NB4 (cell line): ENCODE data around the gene TLE3.

Source experiments
- DNase-seq: peaks from one replicate; pipeline ENCODE4 v3.0.0; 2010; ENCODE audit warnings: low read depth
- H3K4me3 ChIP-seq: one replicate; pipeline ENCODE4 v1.5.1; 2011; ENCODE audit warnings: mild to moderate bottlenecking, low read depth, low read length, moderate library complexity
- MAX ChIP-seq: IDR thresholded peaks from 2 replicates; pipeline ENCODE4 v1.6.1; 2011; ENCODE audit warnings: low read depth, low read length
- MYC ChIP-seq: IDR thresholded peaks from 2 replicates; pipeline ENCODE4 v1.6.1; 2011; ENCODE audit warnings: low read depth, low read length
- POLR2A ChIP-seq: IDR thresholded peaks from 2 replicates; pipeline ENCODE4 v1.6.1; 2011; ENCODE audit warnings: mild to moderate bottlenecking; ENCODE audit not compliant: insufficient read length; ENCODE audit errors: extremely low read depth
- TF ChIP-seq, protein P1 (sequence below): IDR thresholded peaks from one replicate; pipeline ENCODE4 v1.5.1; 2012; ENCODE audit warnings: low read depth, low read length

TLE3 gene

DNA sequence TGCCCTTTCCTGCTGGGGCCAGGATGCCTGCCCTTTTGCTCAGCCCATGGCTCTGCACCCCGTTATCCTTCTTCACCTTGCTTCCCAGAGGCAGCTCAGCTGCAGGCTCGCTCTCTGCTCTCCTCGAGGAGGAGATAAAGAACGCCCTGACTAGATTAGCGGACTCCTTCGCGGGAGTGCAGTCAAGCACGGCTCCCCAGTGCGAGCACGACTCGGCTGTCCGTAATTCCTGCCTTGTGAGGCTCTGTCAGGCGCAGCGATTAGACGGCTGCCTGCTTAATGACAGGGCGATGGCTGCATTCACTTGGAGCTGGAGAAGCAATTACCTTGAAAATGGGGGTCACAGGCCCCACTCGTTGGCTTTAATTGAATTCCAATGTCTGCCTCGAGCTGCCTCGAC is 25.9 kb downstream of the TLE3 start:
- DNase-seq = no peak
- H3K4me3 ChIP-seq = no peak overlapping the region
- TF ChIP-seq POLR2A (no peak), MYC (no peak), MAX (no peak)
- TF ChIP-seq, protein P1, sequence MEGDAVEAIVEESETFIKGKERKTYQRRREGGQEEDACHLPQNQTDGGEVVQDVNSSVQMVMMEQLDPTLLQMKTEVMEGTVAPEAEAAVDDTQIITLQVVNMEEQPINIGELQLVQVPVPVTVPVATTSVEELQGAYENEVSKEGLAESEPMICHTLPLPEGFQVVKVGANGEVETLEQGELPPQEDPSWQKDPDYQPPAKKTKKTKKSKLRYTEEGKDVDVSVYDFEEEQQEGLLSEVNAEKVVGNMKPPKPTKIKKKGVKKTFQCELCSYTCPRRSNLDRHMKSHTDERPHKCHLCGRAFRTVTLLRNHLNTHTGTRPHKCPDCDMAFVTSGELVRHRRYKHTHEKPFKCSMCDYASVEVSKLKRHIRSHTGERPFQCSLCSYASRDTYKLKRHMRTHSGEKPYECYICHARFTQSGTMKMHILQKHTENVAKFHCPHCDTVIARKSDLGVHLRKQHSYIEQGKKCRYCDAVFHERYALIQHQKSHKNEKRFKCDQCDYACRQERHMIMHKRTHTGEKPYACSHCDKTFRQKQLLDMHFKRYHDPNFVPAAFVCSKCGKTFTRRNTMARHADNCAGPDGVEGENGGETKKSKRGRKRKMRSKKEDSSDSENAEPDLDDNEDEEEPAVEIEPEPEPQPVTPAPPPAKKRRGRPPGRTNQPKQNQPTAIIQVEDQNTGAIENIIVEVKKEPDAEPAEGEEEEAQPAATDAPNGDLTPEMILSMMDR = no peak

GRCh38 chr15:70069716-70070115 is 28.0 kb downstream of the TLE3 start:
- no peak for DNase-seq
- no peak overlapping the region for H3K4me3 ChIP-seq
- TF ChIP-seq POLR2A (no peak), MAX (no peak), MYC (no peak)
- TF ChIP-seq, protein P1 = no peak

DNA sequence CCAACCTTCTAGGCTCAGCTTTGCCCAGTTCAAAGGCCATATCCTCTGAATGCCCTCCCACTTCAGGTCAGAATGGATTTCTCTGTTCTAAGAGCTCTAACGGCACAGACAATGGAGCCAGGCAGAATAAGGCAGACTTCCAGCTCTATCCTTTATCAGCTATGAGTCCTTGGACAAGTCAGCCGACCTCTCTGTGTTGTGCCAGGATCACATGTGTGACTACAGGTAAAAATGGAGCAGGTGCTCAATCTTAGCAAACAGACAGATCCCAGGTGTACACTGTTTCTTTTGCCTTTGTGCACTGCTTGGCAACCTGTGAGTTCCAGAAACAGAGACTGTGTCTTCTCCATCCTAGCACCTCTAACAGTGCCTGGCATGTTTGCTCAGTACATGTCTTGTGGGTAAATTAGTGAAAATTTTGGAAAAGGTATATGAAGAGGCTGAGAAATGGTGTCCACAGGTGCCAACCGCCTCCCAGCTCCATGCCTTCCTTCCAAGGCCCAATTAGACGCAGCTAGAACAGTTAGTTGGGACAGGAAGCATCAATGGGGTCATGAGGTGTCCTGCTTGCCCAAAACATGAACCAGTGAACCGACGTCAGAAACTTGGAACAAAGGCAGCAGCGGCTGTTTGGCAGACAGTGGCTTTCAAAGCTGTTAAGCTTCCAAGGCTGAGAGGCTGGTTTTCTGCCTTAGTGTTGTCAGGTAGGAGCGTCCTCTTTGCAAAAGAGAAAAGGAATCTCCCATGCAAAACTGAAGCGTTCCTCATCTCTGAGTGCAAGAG is 28.7 kb downstream of the TLE3 start:
- no peak for DNase-seq
- H3K4me3 ChIP-seq = no peak overlapping the region
- TF ChIP-seq MAX (no peak), POLR2A (no peak)

GRCh38 chr15:70067681-70068080 is 30.0 kb downstream of the TLE3 start:
- no peak for TF ChIP-seq MYC
- TF ChIP-seq, protein P1 = no peak
- TF ChIP-seq POLR2A = no peak
- no peak for TF ChIP-seq MAX
- DNase-seq = no peak
- no peak overlapping the region for H3K4me3 ChIP-seq

GRCh38 chr15:70067011-70067410 is 30.7 kb downstream of the TLE3 start:
- TF ChIP-seq, protein P1 = no peak
- TF ChIP-seq POLR2A (no peak), MAX (no peak), MYC (no peak)
- DNase-seq = no peak
- H3K4me3 ChIP-seq = no peak overlapping the region

DNA sequence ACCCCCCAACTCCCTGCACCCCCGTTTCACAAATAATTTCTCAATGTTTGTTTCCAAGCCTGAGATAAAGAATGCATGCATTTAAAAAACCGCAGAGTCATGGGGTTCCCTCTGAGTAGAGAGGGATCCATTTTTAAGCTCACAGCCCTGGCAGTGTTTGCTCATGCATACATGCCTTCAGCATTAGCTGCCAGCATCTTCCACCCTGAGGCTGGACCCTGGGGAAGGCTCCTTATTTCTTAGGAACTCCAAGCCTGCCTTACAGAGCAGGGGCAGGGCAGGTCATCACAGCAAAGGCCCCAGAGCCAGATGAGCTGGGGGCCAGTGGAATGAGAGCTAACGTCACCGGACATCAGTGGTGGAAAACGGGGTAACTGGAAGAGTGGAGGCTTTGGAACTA is 31.3 kb downstream of the TLE3 start:
- no peak for DNase-seq
- TF ChIP-seq MYC = no peak
- no peak for TF ChIP-seq POLR2A
- no peak for TF ChIP-seq MAX
- TF ChIP-seq, protein P1 = no peak
- no peak overlapping the region for H3K4me3 ChIP-seq
